CD4-positive, alpha-beta T cell (primary cell): ENCODE results near the gene ZHX3. TPM values are rescaled to one million over a fixed set of nuclear protein-coding genes. Genes with fewer than 3 reads are reported as not detected.

Experiments
- ATAC-seq: fragments of 200-7000 bp; cut with Tn5 transposase; one replicate; pipeline ENCODE4 v1.10.0; 2022; ENCODE audit warnings: mild to moderate bottlenecking; ENCODE audit not compliant: poor library complexity
- CTCF ChIA-PET: fragments of 350-600 bp; sonication (Branson Sonifier 250); formaldehyde crosslinking; loops from one replicate; lab custom pipeline; 2021; ENCODE audit warnings: antibody characterized with exemption, inconsistent platforms; lab: Charles Lee
- POLR2A ChIA-PET: fragments of 350-600 bp; sonication (Branson Sonifier 250); formaldehyde crosslinking; loops from one replicate; lab custom pipeline; 2021; ENCODE audit warnings: antibody characterized with exemption, inconsistent platforms; lab: Charles Lee
- DNase-seq, 14 experiments: peaks; one replicate each; pipeline ENCODE4 v3.0.0-alpha.2; 2013 to 2020; ENCODE audit warnings: mixed read lengths in 2 of 14
- H3K27ac ChIP-seq, 2 donors: one replicate each; pipeline versions ENCODE4 v1.5.1 to v1.7.0; 2013; ENCODE audit warnings: low read length in 2 of 2, low read depth in 1 of 2, mild to moderate bottlenecking in 1 of 2
- H3K27me3 ChIP-seq, 2 experiments: 1 replicate in 1 of 2; 2 replicates in 1 of 2; pipeline versions ENCODE4 v1.6.1 to v1.7.0; 2013; ENCODE audit warnings: low read length in 2 of 2, control low read depth in 1 of 2, mild to moderate bottlenecking in 1 of 2, moderate library complexity in 1 of 2; ENCODE audit not compliant: insufficient read depth in 2 of 2, control insufficient read depth in 1 of 2
- H3K36me3 ChIP-seq: one replicate; pipeline ENCODE4 v1.6.1; 2013; ENCODE audit warnings: low read length, control low read depth; ENCODE audit not compliant: insufficient read depth
- H3K4me1 ChIP-seq: one replicate; pipeline ENCODE4 v1.6.1; 2013; ENCODE audit warnings: low read length, control low read depth; ENCODE audit not compliant: insufficient read depth
- H3K4me3 ChIP-seq: one replicate; pipeline ENCODE4 v1.5.1; 2013; ENCODE audit warnings: mild to moderate bottlenecking, low read length, moderate library complexity
- H3K9me3 ChIP-seq, 2 experiments: 1 replicate in 1 of 2; 2 replicates in 1 of 2; pipeline versions ENCODE4 v1.6.1 to v1.7.0; 2013; ENCODE audit warnings: low read length in 2 of 2, mild to moderate bottlenecking in 2 of 2, control low read depth in 1 of 2, moderate library complexity in 1 of 2; ENCODE audit not compliant: control insufficient read depth in 1 of 2, insufficient read depth in 1 of 2
- H3K27ac Mint-ChIP-seq: one replicate; pipeline ENCODE4 v1.8.0; 2020; ENCODE audit warnings: mixed read lengths
- H3K27me3 Mint-ChIP-seq: one replicate; pipeline ENCODE4 v1.8.0; 2021; ENCODE audit warnings: mixed read lengths
- H3K36me3 Mint-ChIP-seq: one replicate; pipeline ENCODE4 v1.8.0; 2021; ENCODE audit warnings: low read depth, mixed read lengths
- H3K4me1 Mint-ChIP-seq: one replicate; pipeline ENCODE4 v1.8.0; 2021; ENCODE audit warnings: low read depth, mixed read lengths
- H3K4me3 Mint-ChIP-seq: one replicate; pipeline ENCODE4 v1.8.0; 2020; ENCODE audit warnings: mild to moderate bottlenecking, mixed read lengths
- H3K9me3 Mint-ChIP-seq: one replicate; pipeline ENCODE4 v1.8.0; 2020; ENCODE audit warnings: mixed read lengths
- intact Hi-C, 2 experiments: fragments of 100-400 bp; cut with DNase I in 1 of 2; cut with micrococcal nuclease in 1 of 2; formaldehyde crosslinking; loops; one replicate each; pipeline versions ENCODE4 v1.15.1 to v1.9.0; 2023 to 2025; cut with DNase I, micrococcal nuclease
- total RNA-seq, 174 experiments: library from RNA in 2 of 174; stranded (reverse) in 2 of 174; gene quantifications; one replicate each; pipeline ENCODE4 v1.2.3 and lab custom pipeline; 2021 to 2026
- TF ChIP-seq, protein P1 (sequence below): fragments of 200-600 bp; IDR thresholded peaks from one replicate; pipeline ENCODE4 v1.8.0; 2022; ENCODE audit warnings: antibody characterized with exemption, mild to moderate bottlenecking

The ZHX3 gene
- total RNA-seq, 2 experiments from 2014 or later, result 6.6 to 7.6 TPM

GRCh38 chr20:41268917-41269652 lies 48.4 kb downstream of the ZHX3 start:
- no peak for ATAC-seq
- no peaks in the 10 kb centered on the region for H3K9me3 Mint-ChIP-seq
- ChIA-PET POLR2A (interaction anchor here (0.6 kb wide), 1 partner anchor 115 kb away, joined by 3 read pairs; no protein-coding TSS in a partner anchor), CTCF (no interaction called here)
- Histone ChIP-seq H3K27ac (no peak overlapping the region), H3K27me3 (no peaks in the 10 kb centered on the region), H3K36me3 (no peaks in the 10 kb centered on the region), H3K9me3 (no peaks in the 10 kb centered on the region), H3K4me3 (no peak overlapping the region), H3K4me1 (no peaks in the 10 kb centered on the region)
- H3K36me3 Mint-ChIP-seq, result peaks cover 27% of the 10 kb centered on the region
- DNase-seq, result no peak
- no peak overlapping the region for H3K27ac Mint-ChIP-seq
- no peak overlapping the region for H3K4me3 Mint-ChIP-seq
- TF ChIP-seq, protein P1, sequence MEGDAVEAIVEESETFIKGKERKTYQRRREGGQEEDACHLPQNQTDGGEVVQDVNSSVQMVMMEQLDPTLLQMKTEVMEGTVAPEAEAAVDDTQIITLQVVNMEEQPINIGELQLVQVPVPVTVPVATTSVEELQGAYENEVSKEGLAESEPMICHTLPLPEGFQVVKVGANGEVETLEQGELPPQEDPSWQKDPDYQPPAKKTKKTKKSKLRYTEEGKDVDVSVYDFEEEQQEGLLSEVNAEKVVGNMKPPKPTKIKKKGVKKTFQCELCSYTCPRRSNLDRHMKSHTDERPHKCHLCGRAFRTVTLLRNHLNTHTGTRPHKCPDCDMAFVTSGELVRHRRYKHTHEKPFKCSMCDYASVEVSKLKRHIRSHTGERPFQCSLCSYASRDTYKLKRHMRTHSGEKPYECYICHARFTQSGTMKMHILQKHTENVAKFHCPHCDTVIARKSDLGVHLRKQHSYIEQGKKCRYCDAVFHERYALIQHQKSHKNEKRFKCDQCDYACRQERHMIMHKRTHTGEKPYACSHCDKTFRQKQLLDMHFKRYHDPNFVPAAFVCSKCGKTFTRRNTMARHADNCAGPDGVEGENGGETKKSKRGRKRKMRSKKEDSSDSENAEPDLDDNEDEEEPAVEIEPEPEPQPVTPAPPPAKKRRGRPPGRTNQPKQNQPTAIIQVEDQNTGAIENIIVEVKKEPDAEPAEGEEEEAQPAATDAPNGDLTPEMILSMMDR, result no peak
- H3K27me3 Mint-ChIP-seq, result no peaks in the 10 kb centered on the region
- H3K4me1 Mint-ChIP-seq, result no peaks in the 10 kb centered on the region
- intact Hi-C loops, result no loop called here

DNA sequence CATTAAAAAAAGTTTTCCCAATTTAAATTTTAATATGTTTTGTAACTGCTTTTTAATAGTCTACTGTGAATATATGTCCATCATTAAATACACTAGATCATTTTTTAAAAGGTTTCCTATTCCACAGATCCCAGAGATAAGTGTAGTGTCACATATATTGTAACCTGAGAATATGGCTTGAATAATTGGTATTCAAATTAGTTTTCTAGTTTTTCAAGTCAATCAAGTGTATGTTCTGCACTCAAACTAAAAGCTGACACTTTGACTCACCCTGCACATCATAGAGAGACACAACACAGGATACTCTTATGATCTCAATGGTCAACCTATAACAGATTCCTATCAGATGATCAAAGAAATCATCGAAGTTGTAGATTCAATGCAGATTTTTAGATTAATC lies 49.1 kb downstream of the ZHX3 start:
- TF ChIP-seq, protein P1, result no peak
- no peaks in the 10 kb centered on the region for H3K27me3 ChIP-seq
- Mint-ChIP-seq H3K36me3 (peaks cover 27% of the 10 kb centered on the region), H3K27me3 (no peaks in the 10 kb centered on the region), H3K27ac (no peak overlapping the region), H3K4me1 (no peaks in the 10 kb centered on the region), H3K4me3 (no peak overlapping the region), H3K9me3 (no peaks in the 10 kb centered on the region)
- intact Hi-C loops, result no loop called here
- DNase-seq, result no peak
- H3K36me3 ChIP-seq, result no peaks in the 10 kb centered on the region
- H3K9me3 ChIP-seq, result no peaks in the 10 kb centered on the region
- H3K27ac ChIP-seq, result no peak overlapping the region
- no peaks in the 10 kb centered on the region for H3K4me1 ChIP-seq
- POLR2A ChIA-PET, result interaction anchor here (0.6 kb wide), 1 partner anchor 116 kb away, joined by 3 read pairs; no protein-coding TSS in a partner anchor
- CTCF ChIA-PET, result interaction anchor here (0.8 kb wide), 1 partner anchor 11 kb away, joined by 3 read pairs; no protein-coding TSS in a partner anchor
- no peak for ATAC-seq
- no peak overlapping the region for H3K4me3 ChIP-seq

DNA sequence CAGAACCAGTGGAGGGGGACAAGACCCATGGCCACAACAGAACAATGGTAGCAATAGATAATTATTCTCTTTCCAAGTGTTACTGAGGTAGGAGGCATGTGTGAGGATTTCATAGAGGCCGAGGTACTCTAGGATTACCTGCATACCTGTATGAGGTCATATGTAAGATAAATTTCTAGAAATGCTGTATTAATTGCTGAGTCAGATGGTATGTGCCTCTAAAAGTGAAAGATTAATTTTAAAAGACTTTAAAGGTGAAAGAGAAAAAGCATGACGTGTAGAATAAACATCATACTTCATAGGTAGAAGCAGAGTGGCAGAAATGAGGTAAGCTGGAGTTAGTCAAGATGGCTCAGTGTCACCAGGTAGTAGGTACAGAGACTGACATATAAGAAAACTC lies 51.6 kb downstream of the ZHX3 start:
- no peak overlapping the region for H3K4me3 ChIP-seq
- no peaks in the 10 kb centered on the region for H3K36me3 ChIP-seq
- Mint-ChIP-seq H3K4me3 (no peak overlapping the region), H3K9me3 (no peaks in the 10 kb centered on the region), H3K4me1 (no peaks in the 10 kb centered on the region), H3K36me3 (peaks cover 27% of the 10 kb centered on the region), H3K27me3 (no peaks in the 10 kb centered on the region), H3K27ac (no peak overlapping the region)
- no peak for ATAC-seq
- POLR2A ChIA-PET, result no interaction called here
- no peaks in the 10 kb centered on the region for H3K4me1 ChIP-seq
- H3K9me3 ChIP-seq, result no peaks in the 10 kb centered on the region
- intact Hi-C loops, result no loop called here
- CTCF ChIA-PET, result interaction anchor here (0.5 kb wide), 1 partner anchor 109 kb away, joined by 3 read pairs; no protein-coding TSS in a partner anchor
- no peaks in the 10 kb centered on the region for H3K27me3 ChIP-seq
- TF ChIP-seq, protein P1, result no peak
- no peak overlapping the region for H3K27ac ChIP-seq
- DNase-seq, result no peak
